Renal cortex interstitium (tissue), 15 donors: ENCODE results near the gene DNAJB1. TPM values are rescaled to one million over a fixed set of nuclear protein-coding genes. Genes with fewer than 3 reads are reported as not detected.
"Not testable (repeated sequence)": the region's sequence is repeated elsewhere in the genome, so short reads cannot be mapped to it uniquely, and the experiment has no call there.

Source experiments
- DNase-seq, 11 donors: peaks; one replicate each; pipeline ENCODE4 v3.0.0-alpha.2; 2013; ENCODE audit warnings: low read depth in 9 of 11, low spot score in 4 of 11; ENCODE audit errors: extremely low read depth in 1 of 11
- long read RNA-seq, 16 experiments: transcript quantifications; one replicate each; lab custom pipeline, GENCODE V29; 2026
- polyA plus RNA-seq, 3 donors: library from polyadenylated mRNA; unstranded; fragments of 120-200 nt; gene quantifications; one replicate each; pipeline ENCODE4 v1.2.1, GENCODE V29; 2013; ENCODE audit not compliant: insufficient read length in 3 of 3

Gene DNAJB1
- 100 to 1,000 TPM in 1 of 3 donors, 10 to 100 TPM in 2; 76.2 to 108 (median 97.3) TPM for polyA plus RNA-seq
- long read RNA-seq, donor 1, transcript DNAJB1-201 (3 exons, 2,264 nt) = major isoform, 33 of 74 reads
- long read RNA-seq, donor 1, partial matches to known transcripts = 38 of 74 reads
- long read RNA-seq, donor 1, other reads (novel, unspliced or antisense) = 0 of 74 reads
- long read RNA-seq, donor 2, transcript DNAJB1-201 (3 exons, 2,264 nt) = major isoform, 35 of 165 reads
- long read RNA-seq, donor 2, partial matches to known transcripts = 127 of 165 reads
- long read RNA-seq, donor 2, other reads (novel, unspliced or antisense) = 0 of 165 reads
- long read RNA-seq, donor 3, transcript DNAJB1-201 (3 exons, 2,264 nt) = major isoform, 64 of 228 reads
- long read RNA-seq, donor 3, partial matches to known transcripts = 81 of 228 reads
- long read RNA-seq, donor 3, other reads (novel, unspliced or antisense) = 83 of 228 reads
- long read RNA-seq, donor 4, transcript DNAJB1-201 (3 exons, 2,264 nt) = major isoform, 38 of 51 reads
- long read RNA-seq, donor 4, partial matches to known transcripts = 11 of 51 reads
- long read RNA-seq, donor 4, other reads (novel, unspliced or antisense) = 0 of 51 reads
- long read RNA-seq, donor 5, transcript DNAJB1-201 (3 exons, 2,264 nt) = major isoform, 65 of 96 reads
- long read RNA-seq, donor 5, partial matches to known transcripts = 30 of 96 reads
- long read RNA-seq, donor 5, other reads (novel, unspliced or antisense) = 0 of 96 reads
- long read RNA-seq, donor 6, transcript DNAJB1-201 (3 exons, 2,264 nt) = major isoform, 25 of 54 reads
- long read RNA-seq, donor 6, partial matches to known transcripts = 28 of 54 reads
- long read RNA-seq, donor 6, other reads (novel, unspliced or antisense) = 0 of 54 reads
- long read RNA-seq, donor 7, transcript DNAJB1-201 (3 exons, 2,264 nt) = major isoform, 44 of 83 reads
- long read RNA-seq, donor 7, partial matches to known transcripts = 38 of 83 reads
- long read RNA-seq, donor 7, other reads (novel, unspliced or antisense) = 0 of 83 reads
- long read RNA-seq, donor 8 = 0 reads
- long read RNA-seq, donor 9, transcript DNAJB1-201 (3 exons, 2,264 nt) = major isoform, 45 of 74 reads
- long read RNA-seq, donor 9, partial matches to known transcripts = 27 of 74 reads
- long read RNA-seq, donor 9, other reads (novel, unspliced or antisense) = 0 of 74 reads
- long read RNA-seq, donor 10, transcript DNAJB1-201 (3 exons, 2,264 nt) = major isoform, 54 of 183 reads
- long read RNA-seq, donor 10, partial matches to known transcripts = 126 of 183 reads
- long read RNA-seq, donor 10, other reads (novel, unspliced or antisense) = 0 of 183 reads
- long read RNA-seq, donor 11, transcript DNAJB1-201 (3 exons, 2,264 nt) = major isoform, 30 of 46 reads
- long read RNA-seq, donor 11, partial matches to known transcripts = 14 of 46 reads
- long read RNA-seq, donor 11, other reads (novel, unspliced or antisense) = 0 of 46 reads
- long read RNA-seq, donor 12, transcript DNAJB1-201 (3 exons, 2,264 nt) = major isoform, 21 of 35 reads
- long read RNA-seq, donor 12, partial matches to known transcripts = 14 of 35 reads
- long read RNA-seq, donor 12, other reads (novel, unspliced or antisense) = 0 of 35 reads
- long read RNA-seq, donor 13 = 0 reads
- long read RNA-seq, donor 14, transcript DNAJB1-201 (3 exons, 2,264 nt) = major isoform, 35 of 155 reads
- long read RNA-seq, donor 14, partial matches to known transcripts = 56 of 155 reads
- long read RNA-seq, donor 14, other reads (novel, unspliced or antisense) = 64 of 155 reads
- long read RNA-seq, donor 15, transcript DNAJB1-201 (3 exons, 2,264 nt) = major isoform, 23 of 33 reads
- long read RNA-seq, donor 15, partial matches to known transcripts = 10 of 33 reads
- long read RNA-seq, donor 15, other reads (novel, unspliced or antisense) = 0 of 33 reads
- long read RNA-seq, donor 16, transcript DNAJB1-208 (3 exons, 882 nt) = minor isoform, 5 of 218 reads
- long read RNA-seq, donor 16, transcript DNAJB1-201 (3 exons, 2,264 nt) = major isoform, 135 of 218 reads
- long read RNA-seq, donor 16, partial matches to known transcripts = 78 of 218 reads
- long read RNA-seq, donor 16, other reads (novel, unspliced or antisense) = 0 of 218 reads

DNA sequence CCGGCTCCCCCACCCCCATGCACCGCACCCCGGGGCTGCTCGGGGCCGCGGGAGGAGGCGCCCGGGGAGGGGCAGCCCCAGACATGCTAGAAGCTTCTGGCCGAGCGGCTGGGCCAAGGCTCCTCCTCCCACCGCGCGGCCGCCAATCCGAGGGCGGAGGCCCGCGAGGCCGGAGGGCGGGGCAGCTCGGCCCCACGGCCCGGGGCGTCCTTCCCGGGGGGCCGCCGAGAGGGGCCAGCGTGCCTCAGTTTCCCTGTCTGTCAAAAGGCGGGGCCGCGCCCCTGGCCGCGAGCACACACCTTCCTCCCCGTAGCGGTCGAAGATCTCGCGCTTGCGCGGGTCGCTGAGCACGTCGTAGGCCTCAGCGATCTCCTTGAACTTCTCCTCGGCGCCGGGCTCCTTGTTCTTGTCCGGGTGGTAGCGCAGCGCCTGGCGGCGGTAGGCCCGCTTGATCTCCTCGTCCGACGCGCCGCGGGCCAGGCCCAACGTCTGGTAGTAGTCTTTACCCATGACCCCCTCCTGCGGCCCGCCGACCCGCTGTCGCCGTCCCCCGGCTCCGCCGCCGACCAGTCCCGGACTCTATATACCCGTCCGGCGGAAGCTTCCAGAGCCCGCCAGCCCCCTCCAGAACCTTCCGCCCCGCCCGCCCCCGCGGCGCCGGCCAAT is at the start of gene DNAJB1:
Gene DNAJB1 (minus strand): TSS at position 558 of the 666 bp plus-strand sequence. CDS start 48 bp downstream, at position 510.
- DNase-seq = peak in 4 of 11 donors; percentile 48 to 65 (median 50)

DNA sequence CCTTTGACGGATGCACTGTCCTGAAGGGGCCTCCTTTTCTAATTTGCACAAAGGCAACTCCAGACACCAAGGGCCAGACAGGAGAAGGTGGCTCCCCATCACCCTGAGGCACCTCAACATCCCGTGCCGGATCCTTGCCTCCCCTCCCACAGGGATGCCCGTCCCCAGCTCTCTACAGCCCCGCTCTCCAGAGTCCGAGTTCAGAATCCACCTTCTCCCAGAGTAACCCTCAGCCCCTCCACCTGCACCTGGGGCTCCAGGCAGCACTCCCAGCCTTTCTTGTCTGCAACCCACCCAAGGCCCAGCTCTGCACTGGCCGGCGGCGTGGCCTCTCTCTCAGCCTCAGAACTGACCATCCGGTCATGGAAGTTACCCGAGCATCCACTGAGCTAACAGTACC is 48.9 kb upstream of the DNAJB1 start:
- DNase-seq = no peak

DNA sequence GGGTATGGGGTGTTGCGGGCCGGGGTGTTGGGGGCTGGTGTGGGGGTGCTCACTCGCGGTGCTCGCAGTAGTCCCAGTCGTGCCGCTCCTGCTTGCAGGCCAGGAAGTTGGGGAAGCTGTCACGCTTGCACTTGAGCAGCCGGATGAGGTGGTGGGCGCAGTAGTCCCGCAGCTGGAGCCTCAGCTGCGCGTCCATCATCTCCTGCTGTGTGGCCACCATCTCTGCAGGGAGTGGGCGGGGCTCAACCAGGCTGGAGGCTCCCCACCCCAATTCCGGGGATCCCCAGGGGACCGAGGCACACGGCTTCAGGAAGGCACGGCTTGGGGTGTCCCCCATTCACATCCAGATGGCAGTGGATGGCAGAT is 48.5 kb upstream of the DNAJB1 start:
- DNase-seq = no peak

GRCh38 chr19:14565765-14566711 is 47.8 kb upstream of the DNAJB1 start:
- DNase-seq = no peak

DNA sequence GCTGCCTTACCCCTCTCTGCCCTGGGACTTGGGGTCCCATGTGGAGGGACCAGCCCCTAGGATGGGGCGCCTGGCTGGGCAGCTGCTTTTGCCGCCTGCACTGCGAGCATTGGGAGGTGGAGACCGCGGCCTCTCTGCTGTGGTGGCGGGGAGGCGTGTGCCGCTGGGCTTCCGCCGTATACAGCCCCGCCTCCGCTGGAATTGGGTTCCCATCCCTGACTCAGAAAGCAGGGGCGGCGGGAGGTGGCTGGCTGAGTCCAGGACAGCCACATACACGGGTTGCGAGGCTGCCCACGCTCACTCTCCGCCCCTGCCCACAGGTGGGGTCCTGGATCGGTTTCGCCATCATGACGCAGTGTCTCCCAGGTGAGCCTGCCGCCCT is 47.1 kb upstream of the DNAJB1 start:
- no peak for DNase-seq

DNA sequence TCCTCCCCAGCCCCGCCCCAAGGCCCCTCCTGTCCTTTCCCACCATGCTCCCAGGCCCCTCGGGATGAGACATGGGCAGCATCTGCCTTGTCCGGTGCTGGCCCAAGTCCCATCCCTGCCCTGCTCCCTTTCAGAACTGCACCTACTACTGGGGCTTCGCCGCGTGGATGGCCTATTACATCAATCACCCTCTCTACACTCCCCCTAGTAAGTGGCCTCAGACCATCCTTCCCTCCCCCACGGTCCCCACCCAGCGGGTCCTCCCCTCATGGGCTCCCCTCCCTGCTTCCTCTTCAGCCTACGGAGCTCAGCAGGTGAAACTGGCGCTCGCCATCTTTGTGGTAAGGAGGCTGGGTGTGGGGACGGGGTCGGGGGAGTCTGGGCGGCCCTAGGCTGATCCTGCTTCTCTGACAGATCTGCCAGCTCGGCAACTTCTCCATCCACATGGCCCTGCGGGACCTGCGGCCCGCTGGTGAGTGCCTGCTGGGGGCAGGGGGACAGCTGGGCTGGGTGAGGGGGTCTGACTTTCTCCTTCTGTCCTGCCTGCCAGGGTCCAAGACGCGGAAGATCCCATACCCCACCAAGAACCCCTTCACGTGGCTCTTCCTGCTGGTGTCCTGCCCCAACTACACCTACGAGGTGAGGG is 46.6 kb upstream of the DNAJB1 start:
- not testable (repeated sequence) for DNase-seq

- no peak for DNase-seq
Observed at GRCh38 chr19:14563989-14564651, 45.9 kb upstream of the DNAJB1 start.

DNA sequence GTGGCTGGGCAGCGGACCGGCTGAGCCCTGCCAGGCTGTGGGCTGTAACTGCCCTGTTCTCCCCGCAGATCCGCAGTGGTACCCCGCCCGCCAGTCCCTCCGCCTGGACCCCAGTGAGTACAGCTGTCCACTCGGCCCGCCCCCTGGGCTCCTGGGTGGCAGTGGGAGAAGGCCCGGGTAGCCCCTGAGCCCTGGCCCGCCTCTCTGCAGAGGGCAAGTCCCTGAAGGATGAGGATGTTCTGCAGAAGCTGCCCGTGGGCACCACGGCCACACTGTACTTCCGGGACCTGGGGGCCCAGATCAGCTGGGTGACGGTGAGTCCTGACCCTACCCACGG is 45.4 kb upstream of the DNAJB1 start:
- no peak for DNase-seq

DNA sequence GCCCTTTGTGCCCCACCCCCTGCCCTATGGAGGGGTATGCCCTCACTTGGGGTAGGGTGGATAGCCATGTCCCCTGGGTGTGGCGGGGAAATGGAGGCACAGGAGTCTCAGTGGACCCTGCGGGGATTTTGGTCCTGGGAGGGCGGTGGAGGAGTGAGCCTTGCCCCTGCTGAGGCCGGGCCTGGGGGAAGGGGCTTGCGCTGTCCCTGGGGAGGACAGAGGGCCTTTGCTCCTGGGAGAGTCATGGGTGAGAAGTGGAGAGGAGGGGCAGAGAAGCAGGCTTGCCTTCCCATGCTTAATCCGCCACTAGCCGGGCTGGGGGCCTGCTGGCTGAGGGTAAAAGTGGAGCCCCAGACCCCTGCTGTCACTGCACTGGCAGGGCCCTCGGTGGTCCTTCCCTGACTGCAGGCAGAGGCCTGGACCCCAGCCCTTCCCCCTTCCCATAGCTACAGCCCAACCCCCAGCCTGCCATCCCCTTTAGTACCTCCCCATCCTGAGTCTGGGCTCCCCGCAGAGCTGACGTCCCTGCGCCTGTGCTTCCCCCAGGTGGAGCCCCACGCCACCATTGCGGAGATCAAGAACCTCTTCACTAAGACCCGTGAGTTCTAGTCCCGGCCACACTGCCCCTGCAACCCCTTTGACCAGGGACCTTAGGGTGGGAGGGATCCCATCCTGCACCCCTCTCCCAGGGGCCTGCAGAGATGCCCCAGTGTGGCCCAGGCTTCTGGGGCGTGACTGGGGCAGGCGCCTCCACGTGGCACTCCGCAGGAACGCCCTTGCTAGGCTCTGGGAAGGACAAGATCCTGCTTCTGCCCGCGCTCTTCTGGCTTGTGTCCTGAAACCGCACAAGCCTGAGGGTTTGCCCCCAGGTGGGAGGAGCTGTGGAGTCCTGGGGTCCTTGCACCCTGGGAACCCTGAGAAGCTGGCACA is 44.7 kb upstream of the DNAJB1 start:
- DNase-seq = no peak

- DNase-seq = peak in 1 of 11 donors; percentile 11
Observed at GRCh38 chr19:14561847-14562351, 43.7 kb upstream of the DNAJB1 start.

DNA sequence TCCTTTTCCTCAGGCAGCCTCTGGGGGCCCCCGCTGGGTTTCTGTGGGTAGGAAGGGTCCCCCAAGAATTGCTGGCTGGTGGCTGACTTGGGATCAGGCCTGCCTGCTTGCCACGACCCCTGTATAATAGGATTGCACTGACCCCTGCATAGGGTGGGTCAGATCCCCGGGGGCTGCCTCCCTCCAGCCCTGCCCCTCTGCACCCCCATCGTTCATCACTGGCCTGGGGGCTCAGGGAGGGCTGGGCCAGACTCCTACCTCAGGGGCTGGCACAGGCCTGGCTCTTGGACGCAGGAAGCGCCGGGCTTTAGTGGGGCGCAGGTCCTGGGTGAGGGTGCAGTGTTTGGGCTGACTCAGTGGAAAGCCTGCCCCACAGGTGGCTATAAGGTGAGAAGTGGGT is 43.1 kb upstream of the DNAJB1 start:
- DNase-seq = no peak

DNA sequence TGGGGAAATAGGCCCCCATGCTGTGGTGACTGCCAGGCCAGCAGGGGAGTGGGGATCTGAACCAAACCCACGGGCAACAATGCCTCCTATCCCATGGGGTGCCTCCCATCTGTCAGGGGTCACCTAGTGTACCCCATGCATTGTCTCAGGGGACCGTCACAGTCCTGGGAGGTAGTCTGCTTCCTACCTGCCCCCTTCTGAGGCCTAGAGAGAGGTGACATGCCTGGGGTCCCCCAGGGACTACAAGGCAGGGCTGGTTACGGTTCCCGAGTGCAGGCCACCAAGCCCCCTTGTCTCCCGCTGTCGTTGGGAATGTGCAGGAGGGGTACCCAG is 42.5 kb upstream of the DNAJB1 start:
- no peak for DNase-seq

DNA sequence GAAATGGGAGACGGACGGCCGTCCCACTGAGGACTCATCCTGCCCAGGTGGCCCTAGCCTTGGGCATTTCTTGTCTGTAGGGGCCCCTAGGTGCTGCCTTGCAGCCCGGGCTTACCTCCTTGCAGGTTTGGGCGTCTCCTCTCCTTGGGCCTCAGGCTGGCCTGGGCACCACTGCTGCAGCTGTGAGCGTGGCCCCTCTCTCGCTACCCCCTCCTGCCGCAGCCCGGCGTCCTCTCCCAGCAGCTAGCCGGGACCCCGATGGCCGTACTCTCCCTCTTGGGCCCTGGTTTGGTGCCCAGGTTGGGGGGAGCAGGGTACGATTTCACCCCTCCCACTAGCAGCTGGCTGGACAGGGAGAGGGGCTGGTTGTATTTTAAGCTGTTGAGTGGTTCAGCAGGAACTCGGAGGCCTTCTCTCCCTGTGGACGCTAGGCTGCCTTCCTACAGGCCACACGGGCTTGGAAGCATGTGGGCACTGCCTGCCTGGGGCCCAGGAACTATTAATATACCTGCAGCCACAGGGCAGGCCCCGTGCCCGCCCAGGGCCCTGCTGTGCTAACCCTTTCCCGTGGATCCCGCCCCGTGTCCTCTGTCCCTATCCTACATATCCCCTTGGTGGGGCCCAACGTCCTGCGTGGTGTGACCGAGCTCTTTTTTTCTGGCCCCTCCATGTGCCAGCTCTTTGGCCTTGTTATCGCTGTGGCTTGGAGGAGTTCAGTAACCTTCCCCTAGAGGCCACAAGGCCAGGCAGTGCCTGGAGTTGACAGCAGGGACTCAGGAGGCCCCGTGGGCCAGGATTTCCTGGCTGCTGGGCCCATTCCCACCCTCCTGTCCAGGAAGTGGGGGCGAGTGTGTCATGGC is 41.9 kb upstream of the DNAJB1 start:
- DNase-seq = no peak
